ENCODE data around the gene LRRTM4.

LRRTM4 gene

GRCh38 chr2:76973610-76974009 is 548.6 kb downstream of the LRRTM4 start:
- Mint-ChIP-seq H3K36me3 (ENCODE audit: low read depth) (no peaks in the 10 kb centered on the region), H3K4me3 (no peak overlapping the region), H3K27ac (no peak overlapping the region), H3K27me3 (no peaks in the 10 kb centered on the region), H3K9me3 (peaks cover 4% of the 10 kb centered on the region), H3K4me1 (no peaks in the 10 kb centered on the region)
- no peak for ATAC-seq
- DNase-seq, result no peak

DNA sequence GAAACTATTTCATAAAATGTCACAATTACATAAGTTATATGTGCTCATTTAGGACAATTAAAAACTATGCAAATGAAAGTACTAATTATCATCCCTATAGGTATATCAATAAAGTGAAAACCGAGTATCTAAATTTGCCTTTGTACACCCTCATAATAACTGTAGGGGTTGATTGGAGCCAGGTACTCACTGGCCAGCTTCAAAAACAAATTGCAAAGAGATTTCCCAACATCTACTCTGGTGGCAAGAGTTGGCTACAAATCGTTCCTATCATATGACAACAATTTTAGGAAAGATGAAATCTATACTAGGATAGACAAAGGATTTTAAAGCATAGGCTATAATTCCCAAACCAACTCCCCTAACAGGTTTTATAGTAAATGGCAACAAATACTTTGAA is 556.4 kb downstream of the LRRTM4 start:
- peaks cover 21% of the 10 kb centered on the region for H3K9me3 Mint-ChIP-seq
- H3K4me1 Mint-ChIP-seq, result no peaks in the 10 kb centered on the region
- ATAC-seq, result no peak
- H3K4me3 Mint-ChIP-seq, result no peak overlapping the region
- no peaks in the 10 kb centered on the region for H3K36me3 Mint-ChIP-seq (ENCODE audit: low read depth)
- no peak for DNase-seq
- H3K27ac Mint-ChIP-seq, result no peak overlapping the region
- H3K27me3 Mint-ChIP-seq, result no peaks in the 10 kb centered on the region

DNA sequence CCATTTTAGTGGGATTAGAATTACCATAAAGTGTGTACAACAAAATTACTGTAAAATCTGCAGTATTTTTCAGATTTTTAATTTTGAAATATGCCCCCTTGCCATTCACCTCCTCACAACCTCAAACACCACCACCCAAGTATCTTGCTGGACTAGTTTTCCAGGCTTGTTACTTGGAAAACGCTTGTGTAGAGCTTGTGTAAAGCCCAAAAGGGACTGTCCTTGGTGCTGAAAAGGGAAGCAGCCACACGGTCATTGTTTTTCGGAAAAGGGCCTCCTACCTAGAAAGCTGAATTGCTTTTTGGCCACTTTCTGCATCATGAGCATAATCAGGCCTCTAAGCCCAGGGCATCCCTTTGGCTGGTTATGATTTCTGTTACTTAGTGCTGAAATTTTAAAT is 563.4 kb downstream of the LRRTM4 start:
- no peak for ATAC-seq
- H3K27me3 Mint-ChIP-seq, result no peaks in the 10 kb centered on the region
- H3K4me3 Mint-ChIP-seq, result no peak overlapping the region
- no peaks in the 10 kb centered on the region for H3K4me1 Mint-ChIP-seq
- no peaks in the 10 kb centered on the region for H3K36me3 Mint-ChIP-seq (ENCODE audit: low read depth)
- peaks cover 13% of the 10 kb centered on the region for H3K9me3 Mint-ChIP-seq
- DNase-seq, result no peak
- no peak overlapping the region for H3K27ac Mint-ChIP-seq

DNA sequence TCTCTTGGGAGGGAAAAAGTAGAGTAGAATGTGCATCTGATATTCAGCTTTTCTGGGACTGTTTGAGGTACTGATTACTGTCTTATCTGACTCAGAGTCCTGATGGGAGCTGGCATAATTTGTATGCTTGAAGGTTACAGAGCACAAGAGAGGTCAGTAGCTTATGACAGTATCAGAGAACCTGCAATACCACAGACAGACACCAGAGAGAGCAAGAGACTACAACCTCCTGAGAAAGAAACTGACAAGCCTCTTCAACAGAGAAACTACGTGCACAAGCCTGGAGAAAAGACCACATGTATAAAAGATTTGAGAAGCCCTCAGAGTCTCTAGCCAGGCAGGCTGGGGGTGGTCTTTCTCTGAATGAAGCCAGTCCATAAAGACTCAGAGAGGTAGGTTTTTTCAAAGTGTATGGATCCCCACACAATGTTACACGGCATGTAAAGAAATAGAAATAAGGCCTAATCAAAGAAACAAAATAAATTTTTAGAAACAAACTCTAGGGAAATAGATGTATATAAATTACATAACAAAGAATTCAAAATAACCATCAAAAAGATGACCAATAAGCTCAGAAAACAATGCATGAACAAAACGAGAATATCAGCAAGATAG is 568.3 kb downstream of the LRRTM4 start:
- no peak for ATAC-seq
- Mint-ChIP-seq H3K9me3 (peaks cover 9% of the 10 kb centered on the region), H3K4me3 (no peak overlapping the region), H3K27me3 (no peaks in the 10 kb centered on the region), H3K27ac (no peak overlapping the region), H3K36me3 (ENCODE audit: low read depth) (no peaks in the 10 kb centered on the region), H3K4me1 (no peaks in the 10 kb centered on the region)
- DNase-seq, result no peak

DNA sequence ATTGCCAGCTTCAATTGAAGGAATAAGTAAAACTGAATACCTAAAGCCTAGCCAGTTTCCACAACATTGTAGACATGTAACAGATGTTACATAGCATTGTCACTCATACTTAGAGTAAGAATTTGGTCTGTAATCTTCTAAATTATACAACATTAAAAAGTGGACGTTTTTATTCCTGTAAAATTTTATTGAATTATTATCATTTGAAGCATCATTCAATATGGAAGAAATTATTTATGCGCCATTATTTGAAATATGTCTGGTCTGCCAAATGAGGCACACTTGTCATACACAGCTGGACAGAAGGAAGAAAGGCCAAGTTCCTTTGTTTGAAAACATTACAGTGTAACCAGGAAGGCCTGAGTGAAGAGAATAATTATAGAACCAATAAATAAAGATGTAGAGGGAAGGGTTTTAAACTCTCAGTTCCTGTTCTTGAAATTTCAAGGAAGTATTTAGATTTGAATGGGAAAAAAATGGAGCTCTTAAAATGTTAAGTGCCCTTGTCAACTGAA is 575.5 kb downstream of the LRRTM4 start:
- Mint-ChIP-seq H3K27ac (no peak overlapping the region), H3K36me3 (ENCODE audit: low read depth) (no peaks in the 10 kb centered on the region), H3K9me3 (no peaks in the 10 kb centered on the region), H3K27me3 (no peaks in the 10 kb centered on the region), H3K4me1 (no peaks in the 10 kb centered on the region), H3K4me3 (no peak overlapping the region)
- DNase-seq (no peak), ATAC-seq (no peak)

- Mint-ChIP-seq H3K4me1 (no peaks in the 10 kb centered on the region), H3K27ac (no peak overlapping the region), H3K9me3 (peaks cover 8% of the 10 kb centered on the region), H3K27me3 (no peaks in the 10 kb centered on the region), H3K36me3 (ENCODE audit: low read depth) (no peaks in the 10 kb centered on the region), H3K4me3 (no peak overlapping the region)
- ATAC-seq, result no peak
- DNase-seq, result no peak
Measured at GRCh38 chr2:76940559-76940958, 581.6 kb downstream of the LRRTM4 start.

DNA sequence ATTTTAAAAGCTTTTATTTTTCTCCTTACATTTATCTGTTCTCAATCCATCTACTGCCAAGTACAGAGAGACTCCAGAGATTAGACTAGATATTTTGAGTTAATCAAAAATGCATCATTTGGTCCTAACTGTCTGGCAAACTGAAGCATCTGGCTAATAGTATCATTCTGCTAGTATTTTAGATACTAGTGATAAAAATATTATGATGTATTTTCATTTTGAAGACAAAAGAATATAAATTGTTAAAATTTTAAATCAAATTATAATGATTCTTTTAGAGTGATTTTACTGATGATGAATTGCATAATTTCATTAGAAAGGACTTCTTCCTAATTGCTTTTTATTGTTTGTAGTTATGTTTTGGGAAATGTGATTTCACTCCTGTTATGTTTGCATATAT is 584.0 kb downstream of the LRRTM4 start:
- H3K4me1 Mint-ChIP-seq, result no peaks in the 10 kb centered on the region
- no peak overlapping the region for H3K4me3 Mint-ChIP-seq
- peaks cover 8% of the 10 kb centered on the region for H3K9me3 Mint-ChIP-seq
- no peak overlapping the region for H3K27ac Mint-ChIP-seq
- no peak for ATAC-seq
- no peaks in the 10 kb centered on the region for H3K36me3 Mint-ChIP-seq (ENCODE audit: low read depth)
- no peaks in the 10 kb centered on the region for H3K27me3 Mint-ChIP-seq
- no peak for DNase-seq

DNA sequence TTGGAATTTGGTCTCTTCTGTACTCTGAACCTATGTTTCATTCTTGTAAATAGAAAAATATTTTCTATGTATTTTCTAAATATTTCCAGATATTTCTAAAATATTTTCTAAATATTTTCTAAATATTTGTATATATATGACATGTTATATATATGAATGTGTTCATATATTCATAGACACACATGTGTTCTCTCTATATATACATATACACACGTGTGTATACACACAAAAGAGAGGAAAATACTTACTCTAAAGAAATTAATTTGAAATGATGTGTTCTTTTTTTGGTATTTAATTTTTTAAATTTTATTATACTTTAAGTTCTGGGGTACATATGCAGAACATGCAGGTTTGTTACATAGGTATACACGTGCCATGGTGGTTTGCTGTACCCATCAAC is 589.6 kb downstream of the LRRTM4 start:
- DNase-seq (no peak), ATAC-seq (no peak)
- Mint-ChIP-seq H3K4me3 (no peak overlapping the region), H3K27me3 (no peaks in the 10 kb centered on the region), H3K4me1 (no peaks in the 10 kb centered on the region), H3K27ac (no peak overlapping the region), H3K36me3 (ENCODE audit: low read depth) (no peaks in the 10 kb centered on the region), H3K9me3 (peaks cover 7% of the 10 kb centered on the region)

DNA sequence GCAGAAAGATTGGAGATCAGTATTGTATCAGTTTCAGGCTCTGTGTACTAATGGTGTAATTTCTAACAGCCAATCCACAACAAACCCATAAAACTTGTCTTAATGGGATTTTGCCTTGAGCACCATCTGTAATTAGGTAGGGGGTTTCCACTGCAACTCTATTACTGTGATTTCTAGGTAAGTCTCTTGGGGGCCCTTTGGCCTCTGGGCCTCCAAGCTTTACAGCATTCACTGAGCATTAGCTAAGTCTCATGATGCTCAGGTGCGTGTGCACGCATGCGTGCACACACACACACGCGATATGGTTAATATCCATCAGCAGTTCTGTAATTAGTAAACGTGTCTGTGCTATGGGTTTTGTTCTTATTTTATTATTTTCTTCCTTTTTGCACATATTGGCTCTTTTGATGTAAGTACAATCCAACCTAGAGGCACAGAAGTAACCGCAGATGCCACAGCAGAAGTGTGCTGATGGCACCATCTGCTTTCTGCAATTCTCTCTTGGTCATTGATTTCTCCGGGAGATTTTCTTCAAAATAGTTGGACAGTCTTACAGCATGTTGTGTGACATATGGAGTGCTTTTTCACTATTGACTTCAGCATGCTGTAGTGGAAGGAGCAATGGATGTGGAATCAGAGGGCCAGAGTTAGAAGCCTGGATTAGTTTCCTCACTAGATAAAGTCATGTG is 592.0 kb downstream of the LRRTM4 start:
- H3K36me3 Mint-ChIP-seq (ENCODE audit: low read depth), result no peaks in the 10 kb centered on the region
- no peak overlapping the region for H3K27ac Mint-ChIP-seq
- no peak overlapping the region for H3K4me3 Mint-ChIP-seq
- H3K9me3 Mint-ChIP-seq, result peaks cover 3% of the 10 kb centered on the region
- H3K4me1 Mint-ChIP-seq, result no peaks in the 10 kb centered on the region
- no peaks in the 10 kb centered on the region for H3K27me3 Mint-ChIP-seq
- ATAC-seq (no peak), DNase-seq (no peak)

- no peaks in the 10 kb centered on the region for H3K27me3 Mint-ChIP-seq
- no peak overlapping the region for H3K4me3 Mint-ChIP-seq
- peaks cover 11% of the 10 kb centered on the region for H3K9me3 Mint-ChIP-seq
- ATAC-seq (no peak), DNase-seq (no peak)
- no peaks in the 10 kb centered on the region for H3K36me3 Mint-ChIP-seq (ENCODE audit: low read depth)
- no peaks in the 10 kb centered on the region for H3K4me1 Mint-ChIP-seq
- no peak overlapping the region for H3K27ac Mint-ChIP-seq
Measured at GRCh38 chr2:76928026-76928425, 594.1 kb downstream of the LRRTM4 start.

- H3K27me3 Mint-ChIP-seq, result no peaks in the 10 kb centered on the region
- H3K9me3 Mint-ChIP-seq, result peaks cover 12% of the 10 kb centered on the region
- H3K27ac Mint-ChIP-seq, result no peak overlapping the region
- no peaks in the 10 kb centered on the region for H3K4me1 Mint-ChIP-seq
- H3K4me3 Mint-ChIP-seq, result no peak overlapping the region
- no peak for DNase-seq
- no peak for ATAC-seq
- H3K36me3 Mint-ChIP-seq (ENCODE audit: low read depth), result no peaks in the 10 kb centered on the region
Measured at GRCh38 chr2:76921006-76921405, 601.2 kb downstream of the LRRTM4 start.

GRCh38 chr2:76895469-76895868 is 626.7 kb downstream of the LRRTM4 start:
- H3K36me3 Mint-ChIP-seq (ENCODE audit: low read depth), result no peaks in the 10 kb centered on the region
- no peak overlapping the region for H3K4me3 Mint-ChIP-seq
- no peaks in the 10 kb centered on the region for H3K27me3 Mint-ChIP-seq
- no peak for ATAC-seq
- no peak overlapping the region for H3K27ac Mint-ChIP-seq
- no peak for DNase-seq
- peaks cover 23% of the 10 kb centered on the region for H3K9me3 Mint-ChIP-seq
- no peaks in the 10 kb centered on the region for H3K4me1 Mint-ChIP-seq

- Mint-ChIP-seq H3K9me3 (peaks cover 8% of the 10 kb centered on the region), H3K4me1 (no peaks in the 10 kb centered on the region), H3K36me3 (ENCODE audit: low read depth) (no peaks in the 10 kb centered on the region), H3K27me3 (no peaks in the 10 kb centered on the region), H3K4me3 (no peak overlapping the region), H3K27ac (no peak overlapping the region)
- ATAC-seq (no peak), DNase-seq (no peak)
Measured at GRCh38 chr2:76870581-76870980, 651.6 kb downstream of the LRRTM4 start.

GRCh38 chr2:76870011-76870410 is 652.2 kb downstream of the LRRTM4 start:
- Mint-ChIP-seq H3K36me3 (ENCODE audit: low read depth) (no peaks in the 10 kb centered on the region), H3K9me3 (peaks cover 8% of the 10 kb centered on the region), H3K4me3 (no peak overlapping the region), H3K27ac (no peak overlapping the region), H3K4me1 (no peaks in the 10 kb centered on the region), H3K27me3 (no peaks in the 10 kb centered on the region)
- no peak for DNase-seq
- ATAC-seq, result no peak

DNA sequence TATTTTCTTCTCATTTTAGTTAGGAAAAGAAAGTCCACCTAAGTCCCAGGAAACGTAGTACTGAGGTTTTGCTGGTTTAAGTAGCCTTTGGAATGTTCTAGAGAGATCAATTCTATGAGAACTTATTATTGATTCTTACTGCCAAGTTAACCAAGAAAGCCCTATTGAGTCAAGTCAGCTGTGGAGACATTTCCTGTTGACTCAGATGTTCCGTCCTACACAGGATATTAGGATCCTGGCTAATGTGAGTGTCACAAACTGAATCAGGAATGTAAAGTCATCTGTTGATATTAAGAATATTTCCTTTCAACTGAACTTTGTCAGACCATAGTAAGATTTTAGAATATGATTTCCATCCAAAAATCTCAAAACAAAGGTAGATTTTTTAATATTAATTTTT is 654.3 kb downstream of the LRRTM4 start:
- H3K4me1 Mint-ChIP-seq, result no peaks in the 10 kb centered on the region
- DNase-seq (no peak), ATAC-seq (no peak)
- H3K9me3 Mint-ChIP-seq, result peaks cover 8% of the 10 kb centered on the region
- H3K4me3 Mint-ChIP-seq, result no peak overlapping the region
- H3K36me3 Mint-ChIP-seq (ENCODE audit: low read depth), result no peaks in the 10 kb centered on the region
- H3K27me3 Mint-ChIP-seq, result no peaks in the 10 kb centered on the region
- H3K27ac Mint-ChIP-seq, result no peak overlapping the region

All from activated naive CD8-positive, alpha-beta T cell treated with anti-CD3 and anti-CD28 coated beads, Interleukin-2, amount 50 U/mL, for 24 hours (primary cell).